AG09309 (cell line): ENCODE measurements around the gene KIDINS220.

Experiments
- DNase-seq: peaks from one replicate; pipeline ENCODE4 v3.0.0-alpha.2; 2010; ENCODE audit warnings: low read depth
- H3K4me3 ChIP-seq: 2 replicates; pipeline ENCODE4 v1.5.1; 2011; ENCODE audit warnings: mild to moderate bottlenecking, low read depth, low read length, moderate library complexity; ENCODE audit not compliant: control insufficient read depth
- TF ChIP-seq, protein P1 (sequence below): IDR thresholded peaks from 2 replicates; pipeline ENCODE4 v1.5.1; 2011; ENCODE audit warnings: mild to moderate bottlenecking, low read depth, low read length, inconsistent platforms; ENCODE audit not compliant: insufficient read depth, control insufficient read depth; ENCODE audit errors: missing control alignments

KIDINS220 gene

DNA sequence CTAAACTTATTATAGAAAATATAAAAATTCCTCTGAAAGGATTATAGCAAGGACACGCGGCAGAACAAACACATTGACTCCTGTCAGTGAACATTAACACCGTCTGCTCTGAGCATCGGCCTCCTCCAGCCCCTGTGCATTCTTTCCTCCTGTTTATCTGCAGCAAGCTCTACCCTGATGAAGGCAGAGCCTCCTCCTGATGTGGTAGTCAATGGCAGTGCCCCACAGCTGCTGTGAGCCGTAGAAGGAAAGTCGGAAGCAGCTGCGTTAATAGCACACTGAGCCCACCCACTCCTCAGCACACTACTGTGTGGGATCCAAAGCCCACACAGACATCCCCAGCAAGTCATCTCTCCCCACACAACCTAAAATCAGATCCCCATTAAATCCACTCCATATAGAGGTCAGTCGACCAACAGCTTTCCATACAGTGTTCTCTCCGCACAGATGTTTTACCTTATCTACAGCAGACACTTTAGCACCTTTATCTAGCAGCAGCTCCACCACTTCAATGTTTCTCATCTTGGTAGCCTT lies 41.0 kb downstream of the KIDINS220 start:
- TF ChIP-seq, protein P1, sequence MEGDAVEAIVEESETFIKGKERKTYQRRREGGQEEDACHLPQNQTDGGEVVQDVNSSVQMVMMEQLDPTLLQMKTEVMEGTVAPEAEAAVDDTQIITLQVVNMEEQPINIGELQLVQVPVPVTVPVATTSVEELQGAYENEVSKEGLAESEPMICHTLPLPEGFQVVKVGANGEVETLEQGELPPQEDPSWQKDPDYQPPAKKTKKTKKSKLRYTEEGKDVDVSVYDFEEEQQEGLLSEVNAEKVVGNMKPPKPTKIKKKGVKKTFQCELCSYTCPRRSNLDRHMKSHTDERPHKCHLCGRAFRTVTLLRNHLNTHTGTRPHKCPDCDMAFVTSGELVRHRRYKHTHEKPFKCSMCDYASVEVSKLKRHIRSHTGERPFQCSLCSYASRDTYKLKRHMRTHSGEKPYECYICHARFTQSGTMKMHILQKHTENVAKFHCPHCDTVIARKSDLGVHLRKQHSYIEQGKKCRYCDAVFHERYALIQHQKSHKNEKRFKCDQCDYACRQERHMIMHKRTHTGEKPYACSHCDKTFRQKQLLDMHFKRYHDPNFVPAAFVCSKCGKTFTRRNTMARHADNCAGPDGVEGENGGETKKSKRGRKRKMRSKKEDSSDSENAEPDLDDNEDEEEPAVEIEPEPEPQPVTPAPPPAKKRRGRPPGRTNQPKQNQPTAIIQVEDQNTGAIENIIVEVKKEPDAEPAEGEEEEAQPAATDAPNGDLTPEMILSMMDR, result no peak
- DNase-seq, result no peak
- no peak overlapping the region for H3K4me3 ChIP-seq

DNA sequence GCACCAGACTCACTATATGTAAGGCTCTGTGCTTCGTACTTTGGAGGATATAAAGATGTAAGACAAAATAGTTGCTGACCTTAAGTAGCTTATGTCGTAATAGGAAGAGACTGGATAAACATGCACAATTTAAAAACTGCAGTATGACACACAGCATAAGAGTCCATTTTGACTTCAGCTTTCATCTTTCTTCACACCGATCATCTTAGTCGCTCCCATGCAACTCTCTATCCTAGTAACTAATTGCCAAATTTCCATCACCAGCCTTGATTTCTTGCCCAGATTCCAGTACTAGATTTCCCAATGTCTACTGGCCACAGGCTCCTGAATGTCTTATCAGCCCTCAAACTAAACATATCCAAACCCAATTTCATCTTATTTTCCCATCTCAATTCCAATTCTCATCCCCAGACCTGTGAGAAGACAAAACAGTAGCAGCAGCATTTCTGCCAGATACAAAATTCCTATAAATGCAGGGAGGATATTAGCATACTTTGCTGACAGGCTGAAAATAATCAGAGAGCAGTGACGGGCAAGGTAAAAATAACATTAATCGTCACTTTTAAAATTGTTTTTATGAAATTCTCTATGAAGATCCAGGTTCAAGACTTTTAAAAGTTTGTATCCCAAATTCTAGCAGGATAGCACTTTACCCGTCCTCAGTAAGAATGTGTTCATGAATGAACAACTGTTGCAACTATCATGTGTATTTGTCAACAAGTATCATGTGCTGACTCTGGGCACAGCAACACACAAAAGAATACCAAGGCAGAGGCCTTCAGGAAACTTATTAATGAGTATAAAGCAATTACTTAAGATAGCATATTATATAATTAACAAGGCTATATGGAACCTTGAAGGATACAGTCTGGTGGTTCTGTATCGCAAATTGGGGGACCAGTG lies 42.2 kb downstream of the KIDINS220 start:
- peak; percentile 67 for DNase-seq
- TF ChIP-seq, protein P1, result no peak
- no peak overlapping the region for H3K4me3 ChIP-seq

DNA sequence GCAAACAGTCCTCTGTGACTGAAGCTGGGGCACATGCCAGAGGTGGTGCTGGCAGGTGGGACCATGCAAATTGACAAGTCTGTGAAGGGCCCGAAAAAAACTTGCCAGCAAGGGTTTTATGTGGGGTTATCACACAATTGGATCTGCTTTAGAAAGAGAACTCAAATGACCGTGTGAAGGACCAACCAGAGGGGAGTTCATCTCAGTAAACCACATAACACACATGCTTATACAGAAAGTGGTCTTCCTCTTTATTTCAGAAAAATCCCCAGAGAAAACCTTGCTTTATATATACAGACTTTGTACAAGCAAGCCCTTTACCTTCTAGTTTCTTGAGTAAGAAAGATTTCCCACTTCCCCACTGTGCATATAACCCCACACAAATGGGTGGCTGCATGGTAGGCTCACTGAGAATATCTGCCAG lies 46.7 kb downstream of the KIDINS220 start:
- no peak overlapping the region for H3K4me3 ChIP-seq
- TF ChIP-seq, protein P1, result no peak
- no peak for DNase-seq

DNA sequence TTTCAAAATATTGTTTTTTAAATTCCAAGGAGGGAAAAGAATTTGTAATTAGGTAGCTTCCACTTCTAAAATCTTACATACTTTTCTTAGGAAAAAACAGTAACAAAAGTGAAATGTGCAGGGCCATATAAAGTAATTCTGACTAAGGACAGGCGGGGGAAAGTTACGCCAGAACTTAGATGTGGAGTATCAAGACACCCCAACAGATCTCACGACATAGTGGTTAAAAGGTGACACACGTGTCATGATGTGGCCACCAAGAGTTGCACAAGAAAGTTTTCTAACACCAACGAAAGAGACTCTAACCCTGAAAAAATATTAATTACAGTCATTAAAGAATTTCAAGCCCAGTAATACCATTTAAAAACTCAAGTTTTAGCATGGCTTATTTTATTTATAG lies 51.0 kb downstream of the KIDINS220 start:
- TF ChIP-seq, protein P1, result no peak

DNA sequence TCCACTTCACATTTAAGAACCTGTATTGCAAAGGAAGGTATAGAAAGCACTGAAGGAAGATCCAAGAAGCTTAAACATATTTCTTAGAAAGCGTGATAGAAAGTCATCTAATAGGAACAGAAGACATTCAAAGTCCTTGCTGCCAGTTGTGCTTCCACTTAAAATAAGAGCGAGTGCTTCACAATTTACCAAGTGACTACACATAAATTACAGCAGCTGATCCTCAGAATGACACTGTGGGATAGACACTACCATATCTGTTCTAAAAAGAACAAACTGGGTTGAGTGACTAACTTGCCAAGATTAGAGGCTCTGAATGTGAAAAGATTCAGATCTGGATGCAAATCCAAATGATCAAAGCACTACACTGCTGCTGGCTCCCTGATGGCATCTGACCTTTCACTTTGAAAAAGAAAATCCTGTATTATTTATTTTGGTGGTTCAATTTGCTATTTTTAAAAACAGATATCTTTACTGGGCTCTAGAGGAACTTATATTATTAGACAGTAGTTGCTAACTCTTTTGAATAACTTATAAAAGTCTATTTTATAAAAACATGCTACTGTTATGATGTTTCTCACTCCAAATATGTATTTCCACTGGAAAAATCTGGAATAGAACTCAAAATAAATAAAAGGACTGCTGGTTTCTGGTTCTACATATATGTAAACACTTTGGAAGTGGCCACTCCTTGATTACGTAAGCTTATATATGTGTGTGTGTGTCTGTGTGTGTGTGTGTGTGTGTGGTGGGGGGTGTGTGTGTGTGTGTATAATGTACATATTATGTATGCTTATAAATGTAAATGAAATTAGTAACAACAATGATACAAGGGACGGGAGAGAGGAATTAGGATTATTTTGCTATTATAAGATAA lies 57.4 kb downstream of the KIDINS220 start:
- TF ChIP-seq, protein P1, result no peak
- no peak overlapping the region for H3K4me3 ChIP-seq
- no peak for DNase-seq

More for the DNA sequence above, 51.0 kb downstream of the KIDINS220 start:
- no peak overlapping the region for H3K4me3 ChIP-seq
- DNase-seq, result no peak

DNA sequence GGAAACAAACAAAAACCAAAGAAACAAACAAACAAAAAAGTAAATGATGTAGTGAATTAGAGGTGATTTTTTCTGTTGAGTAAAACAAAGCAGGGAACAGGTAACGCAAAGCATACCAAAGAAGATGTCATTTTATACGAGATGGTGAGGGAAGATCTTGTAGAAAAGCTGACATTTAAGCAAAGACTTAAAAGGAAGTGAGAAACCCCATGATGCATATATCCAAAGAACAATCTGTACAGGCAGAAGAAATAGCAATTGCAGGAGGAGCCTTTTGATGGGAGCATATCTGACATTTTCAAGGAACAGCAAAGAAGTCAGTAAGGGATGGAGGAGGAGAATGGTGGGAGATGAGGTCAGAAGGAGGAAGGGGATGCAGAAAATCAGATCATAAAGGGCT lies 63.0 kb downstream of the KIDINS220 start:
- TF ChIP-seq, protein P1, result no peak
- no peak for DNase-seq
- no peak overlapping the region for H3K4me3 ChIP-seq
